Fibroblast of skin of left biceps (primary cell): Measurements from ENCODE around the gene LINGO1.

Experiments
- DNase-seq, 2 experiments: peaks; one replicate each; pipeline ENCODE4 v3.0.0-alpha.2; 2013; ENCODE audit warnings: low read depth in 2 of 2

Gene LINGO1

GRCh38 chr15:77573802-77574201 lies 58.9 kb downstream of the LINGO1 start:
- DNase-seq, result no peak

- no peak for DNase-seq
Observed at GRCh38 chr15:77572186-77572585, 60.5 kb downstream of the LINGO1 start.

GRCh38 chr15:77571741-77572140 lies 61.0 kb downstream of the LINGO1 start:
- no peak for DNase-seq

- DNase-seq, result no peak
Observed at GRCh38 chr15:77571181-77571580, 61.5 kb downstream of the LINGO1 start.

- DNase-seq, result no peak
Observed at GRCh38 chr15:77569729-77570125, 63.0 kb downstream of the LINGO1 start.

- DNase-seq, result no peak
Observed at GRCh38 chr15:77568973-77569728, 63.6 kb downstream of the LINGO1 start.

GRCh38 chr15:77568014-77568972 lies 64.4 kb downstream of the LINGO1 start:
- DNase-seq, result no peak

GRCh38 chr15:77567202-77567601 lies 65.5 kb downstream of the LINGO1 start:
- DNase-seq, result no peak

- no peak for DNase-seq
Observed at GRCh38 chr15:77566092-77566491, 66.6 kb downstream of the LINGO1 start.

GRCh38 chr15:77565378-77565915 lies 67.3 kb downstream of the LINGO1 start:
- no peak for DNase-seq

- no peak for DNase-seq
Observed at GRCh38 chr15:77564938-77565337, 67.8 kb downstream of the LINGO1 start.

GRCh38 chr15:77564341-77564740 lies 68.4 kb downstream of the LINGO1 start:
- DNase-seq, result no peak

- DNase-seq, result no peak
Observed at GRCh38 chr15:77563623-77564156, 69.0 kb downstream of the LINGO1 start.
